T47D (cell line): ENCODE results near the gene LHFPL6.
A peak's percentile ranks its signal among the peaks of the same experiment; 100 is the strongest.

ENCODE experiments used
- DNase-seq, 2 experiments: peaks; one replicate each; pipeline versions ENCODE4 v3.0.0 to v3.0.0-alpha.2; 2011 to 2012; ENCODE audit warnings: low read depth in 1 of 2, low spot score in 1 of 2
- JUND ChIP-seq: IDR thresholded peaks from 2 replicates; pipeline ENCODE4 v1.6.1; 2012; ENCODE audit warnings: low read depth
- in situ Hi-C: cut with HindIII; loops from 2 replicates; pipeline ENCODE4 v1.10.0; 2016; ENCODE audit warnings: low sequenced_read_pairs, low pct_unique_long_range_greater_than_20kb

Gene LHFPL6

DNA sequence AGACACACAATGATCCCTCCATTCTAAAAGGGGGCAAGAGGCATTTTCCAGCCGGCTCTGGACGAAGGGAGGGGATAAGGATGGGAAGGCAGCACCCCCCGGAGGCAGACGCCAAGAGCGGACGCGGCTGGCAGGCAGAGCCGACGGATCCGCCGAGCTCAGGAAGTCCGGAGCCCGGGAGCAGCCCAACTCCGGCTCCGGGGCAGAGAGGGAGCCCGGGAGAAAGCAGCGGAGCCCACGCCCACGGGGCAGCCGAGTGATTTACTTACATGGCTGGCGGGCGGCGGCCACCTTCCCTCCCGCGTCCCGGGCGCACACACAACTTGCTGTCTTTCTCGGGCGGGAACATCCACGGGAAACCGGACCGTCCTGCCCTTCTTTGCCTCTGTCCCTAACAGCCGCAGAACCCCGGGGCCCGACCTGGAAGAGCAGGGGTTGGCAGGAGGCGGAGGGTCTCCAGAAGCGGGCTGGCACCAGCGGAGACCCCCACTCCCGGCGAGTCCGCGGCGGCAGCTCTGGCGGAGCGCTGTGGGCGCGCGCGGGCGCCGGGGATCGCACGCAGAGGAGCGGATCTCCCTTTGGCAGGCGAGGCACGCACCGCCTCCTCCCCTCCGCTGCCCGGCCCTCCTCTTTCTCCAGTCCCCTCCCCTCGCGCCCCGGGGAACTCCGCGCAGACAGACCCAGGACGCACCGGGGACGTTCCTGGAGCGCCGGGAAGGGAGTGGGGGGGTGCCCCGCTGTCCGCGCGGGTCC lies at the start of gene LHFPL6:
LHFPL6 (minus strand) TSS at position 580 of the 753 bp plus-strand sequence.
- peak; percentile 70 to 78 for DNase-seq
- in situ Hi-C loops = no loop called here
- no peak for TF ChIP-seq JUND

GRCh38 chr13:39646122-39646521 lies 43.1 kb upstream of the LHFPL6 start:
- TF ChIP-seq JUND = no peak
- no peak for DNase-seq
- in situ Hi-C loops = no loop called here

GRCh38 chr13:39641645-39642044 lies 38.7 kb upstream of the LHFPL6 start:
- TF ChIP-seq JUND = no peak
- DNase-seq = no peak
- in situ Hi-C loops = no loop called here

DNA sequence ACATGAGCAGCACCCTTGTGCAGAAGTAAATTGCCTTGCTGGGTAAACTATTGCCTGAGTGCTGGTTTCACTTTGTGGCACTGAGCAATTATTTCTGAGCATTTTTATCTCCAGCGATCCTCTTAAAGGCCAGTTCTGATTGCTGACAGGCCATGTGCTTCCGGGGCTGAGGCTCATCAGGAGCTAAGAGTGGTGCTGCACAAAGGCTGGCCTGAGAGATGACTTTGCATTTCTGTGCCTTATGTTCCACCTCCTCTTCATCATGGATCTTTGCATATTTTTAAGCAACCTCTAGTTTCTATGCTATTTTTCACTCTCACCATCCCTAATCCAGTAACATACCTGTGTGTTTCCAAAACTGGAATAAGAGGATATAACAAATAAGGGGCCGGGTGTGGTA lies 34.9 kb upstream of the LHFPL6 start:
- in situ Hi-C loops = no loop called here
- no peak for DNase-seq
- TF ChIP-seq JUND = no peak

DNA sequence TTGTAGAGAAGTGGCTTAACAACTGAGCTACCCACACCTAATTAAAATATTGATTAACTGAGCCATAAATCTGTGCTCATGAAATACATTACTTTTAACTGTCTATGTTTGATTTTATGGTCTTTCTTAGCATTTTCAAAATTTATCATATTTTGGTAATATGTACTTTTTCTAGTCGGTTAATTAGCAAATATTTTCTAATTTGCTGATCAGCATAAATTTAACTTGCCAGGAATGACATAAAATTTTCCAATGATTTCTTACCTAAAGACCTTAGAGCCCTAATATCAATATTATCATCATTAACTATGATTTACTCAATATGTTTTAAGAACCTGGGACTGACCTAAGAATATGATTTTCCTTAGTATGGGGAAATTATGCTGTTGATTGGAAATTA lies 32.6 kb upstream of the LHFPL6 start:
- DNase-seq = no peak
- no peak for TF ChIP-seq JUND
- in situ Hi-C loops = no loop called here

- in situ Hi-C loops = no loop called here
- no peak for DNase-seq
- TF ChIP-seq JUND = no peak
Measured at GRCh38 chr13:39632994-39633393, 30.0 kb upstream of the LHFPL6 start.

- no peak for DNase-seq
- in situ Hi-C loops = no loop called here
- no peak for TF ChIP-seq JUND
Measured at GRCh38 chr13:39631307-39631706, 28.3 kb upstream of the LHFPL6 start.

DNA sequence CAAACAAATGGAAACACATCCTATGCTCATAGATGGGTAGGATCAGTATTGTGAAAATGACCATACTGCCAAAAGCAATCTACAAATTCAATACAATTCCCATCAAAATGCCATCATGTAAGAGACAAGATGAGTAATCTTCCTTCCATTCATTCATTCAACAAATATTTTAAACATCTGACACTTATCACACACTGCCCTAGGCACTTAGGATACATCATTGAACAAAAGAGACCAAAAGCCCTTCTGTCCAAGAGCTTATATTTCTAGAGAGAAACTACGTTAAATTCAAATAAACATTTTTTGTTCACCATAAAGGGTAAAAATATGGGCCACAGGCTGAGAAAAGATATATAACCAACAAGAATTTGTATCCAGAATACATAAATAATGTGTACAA lies 20.5 kb upstream of the LHFPL6 start:
- no peak for DNase-seq
- TF ChIP-seq JUND = no peak
- in situ Hi-C loops = no loop called here

GRCh38 chr13:39618561-39618960 lies 15.6 kb upstream of the LHFPL6 start:
- no peak for TF ChIP-seq JUND
- DNase-seq = no peak
- in situ Hi-C loops = no loop called here

GRCh38 chr13:39616087-39616694 lies 13.2 kb upstream of the LHFPL6 start:
- peak; percentile 11 to 62 for DNase-seq
- TF ChIP-seq JUND = no peak
- in situ Hi-C loops = no loop called here

GRCh38 chr13:39612023-39612637 lies 9.1 kb upstream of the LHFPL6 start:
- in situ Hi-C loops = no loop called here
- peak in 1 of 2 experiments; percentile 75 for DNase-seq
- no peak for TF ChIP-seq JUND

DNA sequence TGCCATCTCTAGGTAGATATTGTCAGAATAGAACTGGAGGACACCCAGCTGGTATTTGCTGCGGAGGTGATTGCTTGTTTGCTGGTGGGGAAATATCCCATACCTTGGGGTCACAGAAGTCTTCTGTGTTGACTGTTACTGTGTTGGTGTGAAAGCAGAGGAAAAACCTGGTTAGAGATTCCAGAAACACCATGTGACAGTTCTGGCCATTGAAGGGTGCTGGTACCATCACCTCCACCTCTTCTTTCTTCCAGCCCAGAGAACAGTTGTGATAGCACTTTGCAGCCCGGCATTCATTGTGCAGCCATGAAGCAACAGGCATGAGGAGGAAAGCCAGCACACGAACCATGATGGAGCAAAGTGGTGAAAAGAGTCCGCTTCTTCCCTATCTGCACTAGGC lies 4.9 kb upstream of the LHFPL6 start:
- TF ChIP-seq JUND = no peak
- in situ Hi-C loops = no loop called here
- DNase-seq = no peak

- no peak for DNase-seq
- in situ Hi-C loops = no loop called here
- TF ChIP-seq JUND = no peak
Measured at GRCh38 chr13:39605677-39606320, 2.8 kb upstream of the LHFPL6 start.
